AG10803 (cell line): ENCODE results near the gene STIM1.
A peak's percentile ranks its signal among the peaks of the same experiment; 100 is the strongest.

Source experiments
- DNase-seq: peaks from one replicate; pipeline ENCODE4 v3.0.0; 2010; ENCODE audit warnings: low read depth
- H3K4me3 ChIP-seq: 2 replicates; pipeline ENCODE4 v1.5.1; 2011; ENCODE audit warnings: mild to moderate bottlenecking, low read length, control low read depth
- CTCF ChIP-seq: conservative IDR thresholded peaks from 2 replicates; pipeline ENCODE4 v1.5.1; 2011; ENCODE audit warnings: mild to moderate bottlenecking, low read length, control low read depth, inconsistent platforms

Gene STIM1

DNA sequence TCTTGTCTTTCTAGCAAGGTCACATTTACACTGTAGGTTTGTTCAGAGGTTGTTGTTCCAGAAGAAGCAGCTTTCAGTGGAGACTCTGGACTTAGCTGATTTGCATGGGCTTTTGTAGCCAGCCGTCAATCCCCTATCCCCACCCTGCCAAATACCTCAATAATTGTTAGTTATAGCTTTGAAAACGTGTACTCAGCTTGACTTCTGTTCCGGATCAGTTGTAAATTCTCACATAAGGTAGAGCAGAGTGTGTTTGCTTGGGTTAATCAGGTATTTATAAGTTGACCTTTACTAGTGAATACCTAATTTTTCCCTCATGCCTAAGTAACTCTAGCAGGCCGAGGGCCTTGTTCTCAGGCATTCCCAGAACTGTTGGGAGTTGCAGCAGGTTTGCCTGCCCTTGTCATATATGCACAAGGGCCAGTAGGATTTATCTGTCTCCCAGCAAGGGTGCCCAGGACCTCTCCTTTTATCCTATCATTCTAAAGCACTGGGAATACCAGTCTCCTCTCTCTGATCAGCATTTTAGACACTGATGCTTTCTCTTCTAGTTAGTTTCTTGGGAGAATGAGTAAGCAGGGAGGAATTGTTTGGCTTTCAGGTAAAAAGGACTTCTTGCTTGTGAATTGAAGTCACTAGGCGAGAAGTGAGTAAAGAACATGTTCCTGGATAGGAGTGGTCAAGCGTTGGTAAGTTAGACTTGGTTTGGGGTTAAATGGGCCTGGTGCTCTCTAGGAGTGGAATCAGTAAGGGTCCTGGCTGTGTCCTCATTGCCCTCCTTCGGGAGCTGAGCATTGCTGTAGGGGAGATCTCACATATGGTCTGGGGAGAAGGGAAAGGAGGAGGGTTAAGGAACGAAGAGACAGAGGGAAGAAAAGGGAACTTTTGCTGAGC is 22.1 kb downstream of the STIM1 start:
- TF ChIP-seq CTCF: no peak
- H3K4me3 ChIP-seq: no peak overlapping the region
- no peak for DNase-seq

GRCh38 chr11:3878258-3878584 is 22.8 kb downstream of the STIM1 start:
- no peak for TF ChIP-seq CTCF
- no peak overlapping the region for H3K4me3 ChIP-seq
- DNase-seq: no peak

GRCh38 chr11:3879216-3879966 is 23.9 kb downstream of the STIM1 start:
- DNase-seq: no peak
- TF ChIP-seq CTCF: no peak
- H3K4me3 ChIP-seq: no peak overlapping the region

- no peak for DNase-seq
- H3K4me3 ChIP-seq: no peak overlapping the region
- no peak for TF ChIP-seq CTCF
Measured at GRCh38 chr11:3879967-3880542, 24.6 kb downstream of the STIM1 start.

GRCh38 chr11:3880724-3881123 is 25.3 kb downstream of the STIM1 start:
- TF ChIP-seq CTCF: no peak
- no peak overlapping the region for H3K4me3 ChIP-seq
- peak; percentile 30 for DNase-seq

- DNase-seq: no peak
- no peak for TF ChIP-seq CTCF
- no peak overlapping the region for H3K4me3 ChIP-seq
Measured at GRCh38 chr11:3882655-3883054, 27.2 kb downstream of the STIM1 start.
